H1 (cell line): Measurements from ENCODE around the gene CDH1. TPM values are rescaled to one million over a fixed set of nuclear protein-coding genes. Genes with fewer than 3 reads are reported as not detected.

ENCODE experiments used
- CTCF ChIA-PET: fragments of 300-600 bp; sonication (Branson Sonifier 250); formaldehyde crosslinking; loops from one replicate; lab custom pipeline; 2021; ENCODE audit not compliant: partially characterized antibody; lab: Charles Lee
- POLR2A ChIA-PET: fragments of 300-600 bp; sonication (Branson Sonifier 250); formaldehyde crosslinking; loops from one replicate; lab custom pipeline; 2021; ENCODE audit warnings: inconsistent platforms; ENCODE audit not compliant: partially characterized antibody; lab: Charles Lee
- DNase-seq, 2 experiments: peaks; one replicate each; pipeline versions ENCODE4 v3.0.0 to v3.0.0-alpha.2; 2010 to 2022; ENCODE audit warnings: low spot score in 2 of 2, low read depth in 1 of 2, mixed read lengths in 1 of 2
- FAIRE-seq: peaks from 2 replicates; lab custom pipeline; 2011; peaks lifted over from hg19 to GRCh38; lab: Jason Lieb, UNC
- H2AFZ ChIP-seq: 2 replicates; pipeline ENCODE4 v1.8.1; 2012; ENCODE audit warnings: low read length, inconsistent platforms
- H2AK5ac ChIP-seq: 2 replicates; pipeline ENCODE4 v1.6.1; 2013; ENCODE audit warnings: low read depth, low read length
- H2BK120ac ChIP-seq: replicated peaks from 2 replicates; pipeline ENCODE3; 2013; ENCODE audit warnings: low read depth, low read length, inconsistent platforms
- H2BK12ac ChIP-seq: 2 replicates; pipeline ENCODE4 v1.6.1; 2013; ENCODE audit warnings: low read depth, low read length
- H2BK15ac ChIP-seq: 2 replicates; pipeline ENCODE4 v1.6.1; 2013; ENCODE audit warnings: low read length
- H2BK20ac ChIP-seq: 2 replicates; pipeline ENCODE4 v1.6.1; 2013; ENCODE audit warnings: low read length
- H2BK5ac ChIP-seq: 2 replicates; pipeline ENCODE4 v1.6.1; 2013; ENCODE audit warnings: low read depth, low read length
- H3K14ac ChIP-seq: 2 replicates; pipeline ENCODE4 v1.6.1; 2013; ENCODE audit warnings: inconsistent platforms; ENCODE audit not compliant: insufficient read length
- H3K18ac ChIP-seq: 2 replicates; pipeline ENCODE4 v1.6.1; 2013; ENCODE audit warnings: low read length; ENCODE audit errors: extremely low read depth
- H3K23ac ChIP-seq: 2 replicates; pipeline ENCODE4 v1.6.1; 2013; ENCODE audit warnings: inconsistent platforms; ENCODE audit not compliant: insufficient read length
- H3K23me2 ChIP-seq: 2 replicates; pipeline ENCODE4 v1.6.1; 2013; ENCODE audit warnings: low read depth, low read length
- H3K27ac ChIP-seq: 2 replicates; pipeline ENCODE4 v1.6.1; 2011; ENCODE audit warnings: low read depth, low read length, inconsistent platforms
- H3K27me3 ChIP-seq, 4 experiments: replicated peaks in 1 of 4; 1 replicate in 1 of 4; 2 replicates in 3 of 4; pipeline versions ENCODE4 v1.6.1 to v1.8.1; 2011 to 2013; ENCODE audit warnings: low read length in 3 of 4, mild to moderate bottlenecking in 3 of 4, inconsistent platforms in 2 of 4, mixed read lengths in 2 of 4, moderate library complexity in 1 of 4; ENCODE audit not compliant: control insufficient read depth in 3 of 4, insufficient read depth in 3 of 4; ENCODE audit errors: extremely low read depth in 1 of 4
- H3K36me3 ChIP-seq, 4 experiments: 2 replicates each; pipeline versions ENCODE4 v1.6.1 to v1.8.1; 2011 to 2013; ENCODE audit warnings: mild to moderate bottlenecking in 4 of 4, low read length in 3 of 4, moderate library complexity in 2 of 4, control low read depth in 1 of 4, inconsistent platforms in 1 of 4; ENCODE audit not compliant: insufficient read depth in 4 of 4, control insufficient read depth in 2 of 4
- H3K4ac ChIP-seq: replicated peaks from 2 replicates; pipeline ENCODE3; 2013; ENCODE audit warnings: low read length, low read depth, mixed read lengths, inconsistent platforms; ENCODE audit not compliant: insufficient read length
- H3K4me1 ChIP-seq, 4 experiments: replicated peaks in 1 of 4; 1 replicate in 1 of 4; 2 replicates in 3 of 4; pipeline versions ENCODE4 v1.6.1 to v1.8.1; 2011 to 2013; ENCODE audit warnings: low read length in 3 of 4, inconsistent platforms in 2 of 4, mixed read lengths in 1 of 4; ENCODE audit not compliant: insufficient read depth in 4 of 4, control insufficient read depth in 3 of 4
- H3K4me2 ChIP-seq, 2 experiments: 2 replicates each; pipeline versions ENCODE4 v1.6.1 to v1.8.1; 2011 to 2013; ENCODE audit warnings: low read depth in 2 of 2, low read length in 2 of 2, control low read depth in 1 of 2, inconsistent platforms in 1 of 2, mild to moderate bottlenecking in 1 of 2; ENCODE audit not compliant: insufficient read depth in 1 of 2
- H3K4me3 ChIP-seq, 4 experiments: fragments of 200-600, 300-600 bp in 1 of 4; sonication (generic), shearing (Covaris generic), sonication (Bioruptor Twin) in 1 of 4; 2 replicates each; pipeline versions ENCODE4 v1.5.1 to v1.8.1; 2011 to 2016; ENCODE audit warnings: low read length in 4 of 4, low read depth in 3 of 4, control low read depth in 2 of 4, inconsistent platforms in 2 of 4, mild to moderate bottlenecking in 2 of 4, mixed read lengths in 1 of 4, moderate library complexity in 1 of 4; ENCODE audit not compliant: insufficient read depth in 2 of 4; ENCODE audit errors: extremely low read depth in 1 of 4
- H3K56ac ChIP-seq: replicated peaks from 2 replicates; pipeline ENCODE3; 2013; ENCODE audit warnings: low read depth, mild to moderate bottlenecking, mixed read lengths, low read length, inconsistent platforms; ENCODE audit not compliant: insufficient read length
- H3K79me1 ChIP-seq: 2 replicates; pipeline ENCODE4 v1.6.1; 2013; ENCODE audit warnings: low read depth, low read length, control low read depth
- H3K79me2 ChIP-seq, 2 experiments: 2 replicates each; pipeline versions ENCODE4 v1.6.1 to v1.8.1; 2012 to 2013; ENCODE audit warnings: low read length in 2 of 2, mild to moderate bottlenecking in 2 of 2, inconsistent platforms in 1 of 2; ENCODE audit not compliant: insufficient read depth in 2 of 2, control insufficient read depth in 1 of 2
- H3K9ac ChIP-seq, 4 experiments: replicated peaks in 1 of 4; 1 replicate in 1 of 4; 2 replicates in 3 of 4; pipeline versions ENCODE4 v1.6.1 to v1.8.1; 2011 to 2013; ENCODE audit warnings: low read depth in 3 of 4, low read length in 3 of 4, control low read depth in 2 of 4, mild to moderate bottlenecking in 2 of 4, moderate library complexity in 2 of 4, inconsistent platforms in 1 of 4; ENCODE audit errors: extremely low read depth in 1 of 4
- H3K9me3 ChIP-seq, 2 experiments: 2 replicates each; pipeline versions ENCODE4 v1.6.1 to v1.8.1; 2012 to 2013; ENCODE audit warnings: mild to moderate bottlenecking in 2 of 2, moderate library complexity in 2 of 2, control low read depth in 1 of 2, inconsistent platforms in 1 of 2, low read depth in 1 of 2, low read length in 1 of 2, mixed read lengths in 1 of 2; ENCODE audit not compliant: insufficient read depth in 2 of 2
- H4K20me1 ChIP-seq, 2 experiments: replicated peaks in 1 of 2; 2 replicates each; pipeline versions ENCODE3 to v1.8.1; 2011 to 2013; ENCODE audit warnings: inconsistent platforms in 2 of 2, low read length in 2 of 2, mild to moderate bottlenecking in 1 of 2; ENCODE audit not compliant: insufficient read depth in 2 of 2, control insufficient read depth in 1 of 2
- H4K5ac ChIP-seq: 2 replicates; pipeline ENCODE4 v1.6.1; 2013; ENCODE audit warnings: low read length, low read depth, mixed read lengths, inconsistent platforms; ENCODE audit not compliant: insufficient read length
- H4K8ac ChIP-seq: 2 replicates; pipeline ENCODE4 v1.8.0; 2013; ENCODE audit warnings: mild to moderate bottlenecking, moderate library complexity, low read length, inconsistent platforms; ENCODE audit not compliant: insufficient read depth; ENCODE audit errors: extremely low read depth
- H4K91ac ChIP-seq: replicated peaks from 2 replicates; pipeline ENCODE3; 2013; ENCODE audit warnings: low read length, mixed read lengths, inconsistent platforms; ENCODE audit not compliant: insufficient read length
- ASH2L ChIP-seq: fragments of 200-600, 300-600 bp; sonication (generic); IDR thresholded peaks from one replicate; pipeline ENCODE4 v1.7.1; 2017; ENCODE audit warnings: low read length
- ATF3 ChIP-seq: IDR thresholded peaks from 2 replicates; pipeline ENCODE4 v1.6.1; 2011; ENCODE audit warnings: low read depth, mild to moderate bottlenecking, low read length; ENCODE audit not compliant: insufficient read depth
- BRCA1 ChIP-seq: IDR thresholded peaks from 2 replicates; pipeline ENCODE4 v1.6.1; 2012; ENCODE audit warnings: low read depth, low read length, improper control_type of control experiment
- CBX5 ChIP-seq: fragments of 300-800, 300-1000 bp; sonication (generic); IDR thresholded peaks from 2 replicates; pipeline ENCODE4 v1.7.1; 2016; ENCODE audit warnings: antibody characterized with exemption, low read length, low read depth
- HDAC6 ChIP-seq: IDR thresholded peaks from one replicate; pipeline ENCODE4 v1.7.1; 2012; ENCODE audit warnings: low read depth, mild to moderate bottlenecking, inconsistent platforms, low read length, moderate library complexity
- JUND ChIP-seq: IDR thresholded peaks from 2 replicates; pipeline ENCODE4 v1.6.1; 2011; ENCODE audit warnings: mild to moderate bottlenecking, improper control_type of control experiment, low read length
- KDM5A ChIP-seq: fragments of 200-600 bp; IDR thresholded peaks from 2 replicates; pipeline ENCODE4 v1.7.1; 2012; ENCODE audit warnings: mild to moderate bottlenecking, low read length, inconsistent platforms, mixed read lengths
- NANOG ChIP-seq: IDR thresholded peaks from 2 replicates; pipeline ENCODE4 v1.6.1; 2011; ENCODE audit warnings: low read length, low read depth, mild to moderate bottlenecking, inconsistent platforms; ENCODE audit not compliant: insufficient read depth, poor library complexity, severe bottlenecking
- PHF8 ChIP-seq: fragments of 200-600 bp; sonication (generic); conservative IDR thresholded peaks from 2 replicates; pipeline ENCODE4 v1.7.1; 2012; ENCODE audit warnings: low read depth, mild to moderate bottlenecking, inconsistent platforms, low read length, moderate library complexity
- SAP30 ChIP-seq: fragments of 300-600 bp; sonication (generic); IDR thresholded peaks from 2 replicates; pipeline ENCODE4 v1.7.1; 2012; ENCODE audit warnings: low read length, moderate library complexity, mild to moderate bottlenecking, inconsistent platforms; ENCODE audit not compliant: insufficient read depth, insufficient replicate concordance
- SIN3A ChIP-seq, 2 experiments: IDR thresholded peaks in 1 of 2; conservative IDR thresholded peaks in 1 of 2; 2 replicates each; pipeline ENCODE4 v1.6.1; 2011 to 2012; ENCODE audit warnings: low read length in 2 of 2, improper control_type of control experiment in 1 of 2, low read depth in 1 of 2, mild to moderate bottlenecking in 1 of 2
- SRF ChIP-seq: IDR thresholded peaks from 2 replicates; pipeline ENCODE4 v1.6.1; 2011; ENCODE audit warnings: mild to moderate bottlenecking, low read depth, low read length, moderate library complexity
- ZNF274 ChIP-seq: IDR thresholded peaks from 2 replicates; pipeline ENCODE4 v1.7.0; 2012; ENCODE audit warnings: low read length, borderline replicate concordance; ENCODE audit errors: extremely low read depth
- WGBS, 2 experiments: shearing (Covaris generic) in 1 of 2; methylation state at CpG; one replicate each; pipeline versions ENCODE4 v1.1.6 to v1.1.7; 2013 to 2015; ENCODE audit warnings: low lambda C conversion rate in 2 of 2, mixed read lengths in 2 of 2, inconsistent platforms in 1 of 2, low coverage in 1 of 2, missing lambda C conversion rate in 1 of 2; ENCODE audit not compliant: insufficient replicate concordance in 2 of 2, insufficient coverage in 1 of 2, insufficient read length in 1 of 2; ENCODE audit errors: extremely low coverage in 1 of 2, missing lambda C conversion rate in 1 of 2; 5-methylcytosine and 5-hydroxymethylcytosine counted together
- polyA plus RNA-seq, 7 experiments: library from polyadenylated mRNA; depleted of rRNA in 3 of 7; stranded (reverse) in 5 of 7; unstranded in 2 of 7; fragments of >200 nt in 5 of 7; fragments of 200-250 nt in 2 of 7; gene quantifications; 1 replicate in 5 of 7; 2 replicates in 1 of 7; 4 replicates in 1 of 7; pipeline versions ENCODE4 v1.2.1 to v1.2.3, GENCODE V29; 2011 to 2013; ENCODE audit warnings: missing spikeins in 2 of 7, mixed read lengths in 2 of 7
- total RNA-seq: library from RNA; stranded (reverse); fragmentation: NEBNext Ultra II Directional; extraction: Animal tissue kit (Norgen Biotek cat#: 25700); gene quantifications from 2 replicates; pipeline ENCODE4 v1.2.1, GENCODE V29; 2021

The CDH1 gene
- total and polyA plus RNA-seq, 2 of the 8 experiments (the other 6 are each of a cell fraction or from before 2014, with no cell fraction given): 133 to 265 TPM

GRCh38 chr16:68857479-68857878 is 120.4 kb downstream of the CDH1 start:
- Histone ChIP-seq H3K4me1 (0 out of 7 replicates have a peak, but pooled peaks cover 0 to 6% (median 0%) of the 10 kb centered on the region in 4 experiments), H4K8ac (no peak overlapping the region), H4K5ac (no peak overlapping the region), H2AFZ (no peak overlapping the region), H3K23ac (no peak overlapping the region), H3K27ac (no peak overlapping the region), H3K14ac (no peak overlapping the region), H3K56ac (no peak overlapping the region), H2BK20ac (no peak overlapping the region), H3K27me3 (no peaks in the 10 kb centered on the region), H3K79me2 (no peaks in the 10 kb centered on the region), H2BK15ac (no peak overlapping the region), H3K4me3 (no peak overlapping the region), H3K18ac (no peak overlapping the region), H3K9me3 (no peaks in the 10 kb centered on the region), H3K36me3 (peaks cover 0 to 7% (median 0%) of the 10 kb centered on the region in 4 experiments; a peak in 1 of 8 replicates), H3K23me2 (no peaks in the 10 kb centered on the region), H3K9ac (no peak overlapping the region), H4K91ac (no peak overlapping the region), H2AK5ac (no peak overlapping the region), H3K79me1 (no peaks in the 10 kb centered on the region), H4K20me1 (peaks cover 0 to 3% of the 10 kb centered on the region in 2 experiments), H3K4me2 (no peak overlapping the region), H2BK12ac (no peak overlapping the region), H2BK5ac (no peak overlapping the region), H3K4ac (no peak overlapping the region), H2BK120ac (no peak overlapping the region)
- WGBS, 2 experiments: 88% methylated on average over 1 of the region's 1 CpG; no CpG with 5 or more reads in 1 of the 2 experiments
- CTCF ChIA-PET: interaction anchor here (0.6 to 1.6 kb wide), 2 partner anchors 11 to 278 kb away, joined by 4 to 8 read pairs; no protein-coding TSS in a partner anchor
- no peak for DNase-seq
- no peak for FAIRE-seq
- POLR2A ChIA-PET: interaction anchor here (0.6 kb wide), 2 partner anchors 275 to 276 kb away, joined by 3 read pairs; partner anchors contain the start of gene CHTF8
- TF ChIP-seq NANOG (no peak), HDAC6 (no peak), BRCA1 (no peak), JUND (no peak), SRF (no peak), KDM5A (no peak), ATF3 (no peak), PHF8 (no peak), ASH2L (no peak), SIN3A (conservative IDR thresholded peaks at IDR 0.05 in 1 of 2, IDR thresholded peaks at IDR 0.05 in 1 of 2; ENCODE audit: low read depth in 1 of 2, low read length in 2 of 2) (no peak), SAP30 (no peak), ZNF274 (no peak), CBX5 (no peak)
